Stomach (tissue), 9 donors: ENCODE measurements around the gene LTV1. TPM values are rescaled to one million over a fixed set of nuclear protein-coding genes. Genes with fewer than 3 reads are reported as not detected.

ENCODE experiments used
- DNase-seq, 2 donors: peaks; one replicate each; pipeline versions ENCODE4 v3.0.0 to v3.0.0-alpha.2; 2013 to 2019
- H3K27ac ChIP-seq, 5 donors: fragments of 200-600 bp in 4 of 5; sonication (generic) in 4 of 5; one replicate each; pipeline ENCODE4 v1.5.1; 2013 to 2019; ENCODE audit warnings: mild to moderate bottlenecking in 1 of 5, moderate library complexity in 1 of 5
- H3K27me3 ChIP-seq, 3 donors: fragments of 200-600 bp; sonication (generic); one replicate each; pipeline ENCODE4 v1.5.1; 2017 to 2019; ENCODE audit warnings: mixed run types in 1 of 3
- H3K36me3 ChIP-seq, 4 donors: fragments of 200-600 bp; sonication (generic); 1 replicate in 3 of 4; 2 replicates in 1 of 4; pipeline ENCODE4 v1.5.1; 2016 to 2019
- H3K4me1 ChIP-seq, 4 donors: fragments of 200-600 bp; sonication (generic); one replicate each; pipeline ENCODE4 v1.5.1; 2016 to 2019
- H3K4me3 ChIP-seq, 4 donors: fragments of 200-600 bp; sonication (generic) in 3 of 4; one replicate each; pipeline ENCODE4 v1.5.1; 2016 to 2019; ENCODE audit warnings: mild to moderate bottlenecking in 1 of 4
- H3K9me3 ChIP-seq, 4 donors: fragments of 200-600 bp; sonication (generic); one replicate each; pipeline ENCODE4 v1.5.1; 2016 to 2019
- CTCF ChIP-seq, 7 experiments: fragments of 450-650 bp in 4 of 7; fragments of 200-600 bp in 3 of 7; sonication (generic) in 3 of 7; IDR thresholded peaks; one replicate each; pipeline ENCODE4 v1.5.1; 2016 to 2019; ENCODE audit warnings: antibody characterized with exemption in 7 of 7, control low read depth in 2 of 7, mild to moderate bottlenecking in 1 of 7
- EP300 ChIP-seq: sonication (generic); formaldehyde crosslinking; IDR thresholded peaks from one replicate; pipeline ENCODE4 v1.6.1; 2017; ENCODE audit warnings: antibody characterized with exemption
- POLR2A ChIP-seq, 4 donors: fragments of 450-650 bp; IDR thresholded peaks; one replicate each; pipeline ENCODE4 v1.6.1; 2016; ENCODE audit warnings: antibody characterized with exemption in 4 of 4, control low read depth in 2 of 4, mild to moderate bottlenecking in 1 of 4, moderate library complexity in 1 of 4
- POLR2AphosphoS5 ChIP-seq, 3 donors: sonication (generic); formaldehyde crosslinking; IDR thresholded peaks; one replicate each; pipeline ENCODE4 v1.6.1; 2016; ENCODE audit warnings: antibody characterized with exemption in 3 of 3
- WGBS, 5 donors: extraction: QIAGEN DNeasy Blood & Tissue Kit in 3 of 5; methylation state at CpG; one replicate each; pipeline versions ENCODE4 v1.1.5 to v1.1.7; 2013 to 2018; 5-methylcytosine and 5-hydroxymethylcytosine counted together
- intact Hi-C: fragments of 100-400 bp; cut with DNase I; formaldehyde crosslinking; loops from one replicate; pipeline ENCODE4 v1.15.1; 2023; ENCODE audit warnings: low total_unique reads
- polyA plus RNA-seq, 3 donors: library from polyadenylated mRNA; stranded (reverse); fragments of 200-250 nt; gene quantifications; one replicate each; pipeline ENCODE4 v1.2.3, GENCODE V29; 2013
- total RNA-seq, 5 donors: library from RNA; depleted of rRNA; stranded (reverse); fragments of >200 nt; gene quantifications; one replicate each; pipeline versions ENCODE4 v1.1.0 to v1.2.3, GENCODE V29; 2014 to 2016
- donor health status: healthy with polysubstance abuse.
- donor health status: Bipolar disorder and iron deficiency.
- donor health status: healthy.

The LTV1 gene
- total and polyA plus RNA-seq, 8 donors = 1.2 to 25.3 (median 16.6) TPM

- 31 to 50% (median 40%) methylated on average over 3 of the region's 3 CpGs for WGBS, 5 donors
- Histone ChIP-seq H3K36me3 (peaks cover 0 to 34% (median 24%) of the 10 kb centered on the region in 4 donors), H3K4me1 (peaks cover 0 to 22% (median 11%) of the 10 kb centered on the region in 4 donors), H3K27ac (peak overlapping the region in 1 of 5 donors; percentile 12), H3K4me3 (no peak overlapping the region), H3K9me3 (no peaks in the 10 kb centered on the region), H3K27me3 (no peaks in the 10 kb centered on the region)
- DNase-seq = peak in 1 of 2 donors; percentile 35
- intact Hi-C loops = no loop called here
- TF ChIP-seq POLR2AphosphoS5 (IDR thresholded peaks at IDR 0.05) = no peak
Observed at GRCh38 chr6:143822584-143823024, 20.5 kb upstream of the LTV1 start.

- H3K36me3 ChIP-seq = peaks cover 0 to 27% (median 22%) of the 10 kb centered on the region in 4 donors
- H3K27me3 ChIP-seq = no peaks in the 10 kb centered on the region
- WGBS, 5 donors = 68 to 83% (median 79%) methylated on average over 6 of the region's 6 CpGs
- no peak overlapping the region for H3K4me3 ChIP-seq
- H3K9me3 ChIP-seq = no peaks in the 10 kb centered on the region
- H3K27ac ChIP-seq = peak overlapping the region in 1 of 5 donors; percentile 9
- DNase-seq = no peak
- intact Hi-C loops = no loop called here
- TF ChIP-seq EP300 (no peak), CTCF (IDR thresholded peaks at IDR 0.05) (no peak)
- peaks cover 0 to 22% (median 11%) of the 10 kb centered on the region in 4 donors for H3K4me1 ChIP-seq
Observed at GRCh38 chr6:143823548-143823947, 19.6 kb upstream of the LTV1 start.

GRCh38 chr6:143828572-143828971 lies 14.6 kb upstream of the LTV1 start:
- H3K4me1 ChIP-seq = peaks cover 0 to 2% (median 1%) of the 10 kb centered on the region in 4 donors
- H3K4me3 ChIP-seq = no peak overlapping the region
- no peaks in the 10 kb centered on the region for H3K27me3 ChIP-seq
- no peaks in the 10 kb centered on the region for H3K9me3 ChIP-seq
- TF ChIP-seq CTCF (IDR thresholded peaks at IDR 0.05) = no peak
- TF ChIP-seq POLR2AphosphoS5 (IDR thresholded peaks at IDR 0.05) = no peak
- TF ChIP-seq EP300 = no peak
- no peak for TF ChIP-seq POLR2A (IDR thresholded peaks at IDR 0.05)
- H3K27ac ChIP-seq = no peak overlapping the region
- intact Hi-C loops = no loop called here
- no peak for DNase-seq
- H3K36me3 ChIP-seq = peaks cover 0 to 14% (median 12%) of the 10 kb centered on the region in 4 donors

- WGBS, 5 donors = 91 to 97% (median 96%) methylated on average over 2 of the region's 2 CpGs
- H3K27me3 ChIP-seq = no peaks in the 10 kb centered on the region
- no peaks in the 10 kb centered on the region for H3K9me3 ChIP-seq
- H3K36me3 ChIP-seq = peaks cover 0 to 4% (median 0%) of the 10 kb centered on the region in 4 donors
- DNase-seq = no peak
- intact Hi-C loops = no loop called here
- H3K4me1 ChIP-seq = peaks cover 0 to 12% (median 7%) of the 10 kb centered on the region in 4 donors
- no peak overlapping the region for H3K27ac ChIP-seq
- no peak for TF ChIP-seq POLR2AphosphoS5 (IDR thresholded peaks at IDR 0.05)
- TF ChIP-seq POLR2A (IDR thresholded peaks at IDR 0.05) = no peak
- no peak for TF ChIP-seq EP300
- no peak for TF ChIP-seq CTCF (IDR thresholded peaks at IDR 0.05)
- no peak overlapping the region for H3K4me3 ChIP-seq
Observed at GRCh38 chr6:143836150-143836549, 7.0 kb upstream of the LTV1 start.

GRCh38 chr6:143838395-143838794 lies 4.7 kb upstream of the LTV1 start:
- WGBS, 5 donors = 41 to 69% (median 52%) methylated on average over 5 of the region's 5 CpGs
- Histone ChIP-seq H3K27ac (peak overlapping the region in 3 of 5 donors; percentile 15 to 38 (median 19)), H3K9me3 (no peaks in the 10 kb centered on the region), H3K4me3 (no peak overlapping the region), H3K27me3 (no peaks in the 10 kb centered on the region), H3K4me1 (peaks cover 0 to 18% (median 11%) of the 10 kb centered on the region in 4 donors), H3K36me3 (no peaks in the 10 kb centered on the region)
- intact Hi-C loops = no loop called here
- TF ChIP-seq EP300 (no peak), POLR2A (IDR thresholded peaks at IDR 0.05) (no peak), CTCF (IDR thresholded peaks at IDR 0.05) (no peak), POLR2AphosphoS5 (IDR thresholded peaks at IDR 0.05) (peak in 1 of 3 donors; percentile 59)
- peak in 1 of 2 donors; percentile 86 for DNase-seq
